GM12873 (cell line): ENCODE data around the gene ADARB2.

Experiments used
- CTCF ChIP-seq: IDR thresholded peaks from 2 replicates; pipeline ENCODE4 v1.5.1; 2012; ENCODE audit warnings: low read depth, mild to moderate bottlenecking, moderate library complexity, low read length, control low read depth; ENCODE audit not compliant: insufficient read depth; ENCODE audit errors: missing control alignments

The ADARB2 gene

GRCh38 chr10:1549591-1550290, 187.6 kb downstream of the ADARB2 start:
- no peak for TF ChIP-seq CTCF

- TF ChIP-seq CTCF = no peak
Measured at GRCh38 chr10:1548596-1548995, 188.7 kb downstream of the ADARB2 start.

DNA sequence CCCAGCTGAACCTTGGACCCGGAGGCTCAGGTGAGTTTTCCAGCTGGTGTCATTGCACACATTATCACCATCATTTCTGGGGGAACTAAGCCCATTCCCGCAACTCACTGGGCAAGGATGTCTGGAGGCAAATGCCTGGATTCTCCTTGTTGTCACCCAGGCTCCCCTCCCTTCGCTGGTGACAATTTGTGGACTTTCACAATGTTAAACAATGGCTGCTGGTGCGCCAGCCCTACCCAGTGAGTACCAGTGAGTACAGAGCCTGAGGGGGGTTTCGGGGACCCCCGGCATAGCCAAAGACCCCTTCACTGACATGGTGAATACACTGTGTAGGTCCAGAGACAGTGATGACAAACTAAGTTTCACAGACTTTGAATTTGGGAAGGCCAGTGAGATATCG, 189.2 kb downstream of the ADARB2 start:
- no peak for TF ChIP-seq CTCF

DNA sequence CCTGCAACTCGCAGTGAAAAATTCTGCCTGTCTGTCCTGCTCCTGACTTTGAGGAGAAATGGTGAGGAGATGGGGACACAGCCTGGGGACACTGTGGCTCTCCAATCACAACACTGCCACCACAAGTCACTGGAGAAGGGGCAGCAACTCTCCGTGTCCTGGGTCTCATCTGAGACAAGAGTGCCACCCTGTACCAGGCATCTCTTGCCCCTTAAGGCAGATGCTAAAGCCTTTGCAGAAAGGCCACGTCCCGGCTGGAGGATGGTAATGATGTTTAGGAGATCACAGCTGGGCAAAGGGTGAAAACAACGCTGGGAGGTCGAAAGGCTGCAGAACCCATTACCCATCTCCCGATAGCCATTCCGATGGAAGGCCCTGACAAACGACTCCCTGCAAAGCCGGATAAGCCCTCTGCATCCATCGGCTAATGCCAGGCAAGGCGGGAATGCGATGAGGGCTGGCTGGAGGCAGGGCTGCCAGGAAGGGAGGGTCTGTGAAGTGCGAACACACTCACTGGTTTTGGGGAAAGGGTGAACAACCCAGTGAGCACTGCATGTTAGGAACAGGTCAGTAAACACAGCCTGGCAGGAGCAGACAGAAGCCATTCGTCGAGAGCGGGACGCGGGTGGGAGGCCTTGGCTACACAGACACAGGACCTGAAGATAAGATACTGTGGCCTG, 190.8 kb downstream of the ADARB2 start:
- TF ChIP-seq CTCF = no peak

GRCh38 chr10:1545524-1545923, 191.8 kb downstream of the ADARB2 start:
- no peak for TF ChIP-seq CTCF

DNA sequence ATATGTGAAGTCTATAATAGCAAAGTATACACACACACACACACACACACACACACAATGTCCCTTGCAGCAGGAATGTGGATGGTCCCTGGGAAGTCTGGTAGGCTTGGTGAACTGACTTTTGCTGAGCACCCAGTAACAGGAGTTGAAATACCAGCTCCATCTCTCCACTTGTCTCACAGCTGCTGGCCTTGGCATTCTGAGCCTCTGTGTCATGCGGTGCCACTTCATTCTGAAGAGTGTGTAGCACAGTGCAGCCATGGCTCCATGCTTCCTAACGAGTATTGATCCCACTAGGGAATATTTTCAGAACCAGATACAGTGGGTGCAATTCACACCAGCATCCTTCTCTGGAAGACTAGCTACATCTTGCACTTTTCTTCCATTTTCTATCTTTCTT, 192.4 kb downstream of the ADARB2 start:
- TF ChIP-seq CTCF = no peak

DNA sequence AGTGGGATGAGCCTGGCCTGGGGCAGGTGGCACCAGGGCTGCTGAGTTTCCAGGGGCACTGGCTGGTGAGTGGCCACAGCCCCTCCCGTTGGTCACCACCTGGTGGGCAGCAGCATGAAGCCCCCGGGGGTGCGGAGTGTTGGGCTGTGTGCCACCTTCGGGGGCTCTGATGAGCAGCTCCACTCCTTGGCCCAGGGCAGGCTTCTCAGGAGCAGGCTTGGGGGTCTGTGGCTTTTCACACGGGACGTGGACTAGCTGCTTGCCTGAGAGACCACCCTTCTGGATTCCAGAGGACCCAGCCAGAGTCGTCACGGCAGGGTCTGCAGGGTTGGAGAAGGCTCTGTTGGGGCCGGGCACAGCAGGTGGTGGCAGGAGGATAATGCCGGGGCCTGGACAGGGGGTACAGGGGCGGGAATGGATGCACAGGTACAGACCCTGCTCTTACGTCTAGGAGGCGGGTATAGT, 193.1 kb downstream of the ADARB2 start:
- TF ChIP-seq CTCF = no peak
